Measurements from ENCODE around the gene ABI3BP. TPM values are rescaled to one million over a fixed set of nuclear protein-coding genes. Genes with fewer than 3 reads are reported as not detected.

ABI3BP gene
- total and polyA plus RNA-seq, 2 experiments from 2014 or later: 6.8 to 30.3 TPM

DNA sequence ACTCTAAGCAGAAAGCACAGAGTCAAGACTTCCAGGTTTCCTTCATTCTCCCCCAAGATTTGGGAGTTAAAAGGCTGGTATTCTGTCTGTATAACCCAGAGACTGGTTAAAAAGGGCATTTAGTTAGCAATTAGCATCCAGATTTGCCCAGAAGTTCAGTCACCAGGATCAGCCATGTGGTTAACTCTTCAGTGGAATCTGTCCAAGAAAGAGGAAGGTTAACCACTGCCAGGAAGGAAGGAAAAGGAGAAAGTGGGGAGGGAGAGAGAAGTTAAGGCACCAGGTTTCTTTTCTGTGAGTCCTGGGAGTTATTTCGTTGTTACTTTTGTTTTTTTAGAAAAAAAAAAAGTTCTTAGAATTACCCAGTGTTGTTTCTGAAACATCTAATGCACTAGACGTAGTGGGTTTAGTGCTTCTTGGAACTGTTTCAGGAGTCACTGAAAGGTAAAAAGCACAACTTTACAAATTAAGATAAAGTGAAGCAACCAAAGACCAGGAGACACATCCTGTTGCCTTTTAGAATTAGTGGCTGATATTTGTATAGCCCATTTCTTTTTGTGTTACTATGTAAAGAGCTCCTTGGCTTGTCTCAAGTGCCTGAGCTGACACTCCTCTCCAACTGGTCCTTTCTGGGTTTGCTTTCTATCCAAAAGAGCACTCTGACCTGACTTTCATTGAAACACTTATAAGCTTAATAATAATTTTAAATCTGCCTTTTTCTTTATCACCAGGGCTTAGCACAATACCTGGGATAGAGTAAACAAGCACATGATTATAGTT, 128.6 kb downstream of the ABI3BP start:
- no peak overlapping the region for H3K4me2 ChIP-seq (ENCODE audit: unreplicated experiment)
- no peaks in the 10 kb centered on the region for H3K27me3 ChIP-seq (replicated peaks; ENCODE audit: insufficient read depth)
- in situ Hi-C loops (cut with MboI): no loop called here
- no peaks in the 10 kb centered on the region for H3K36me3 ChIP-seq (ENCODE audit: low read depth)
- H4K20me1 ChIP-seq (ENCODE audit: insufficient read depth): no peaks in the 10 kb centered on the region
- H3K79me2 ChIP-seq (ENCODE audit: insufficient read depth): no peaks in the 10 kb centered on the region
- DNase-seq: no peak
- H3K4me3 ChIP-seq: no peak overlapping the region
- H3K9me2 ChIP-seq (ENCODE audit: insufficient read depth): no peaks in the 10 kb centered on the region
- no peak overlapping the region for H2AFZ ChIP-seq
- TF ChIP-seq EZH2phosphoT487 (IDR thresholded peaks at IDR 0.05; ENCODE audit: insufficient read depth, low read depth) (no peak), EZH2 (IDR thresholded peaks at IDR 0.05; ENCODE audit: insufficient read depth, poor library complexity, severe bottlenecking) (no peak)
- no peak overlapping the region for H3K9ac ChIP-seq
- no peak overlapping the region for H3K27ac ChIP-seq
- H3K9me3 ChIP-seq (ENCODE audit: low read depth): no peaks in the 10 kb centered on the region
- 86 to 88% methylated on average over 2 of the region's 2 CpGs for WGBS, 2 experiments (ENCODE audit: low coverage in 1 of 2, low lambda C conversion rate in 2 of 2, missing lambda C conversion rate in 2 of 2)
- H3F3A ChIP-seq (ENCODE audit: insufficient read depth): 0 out of 2 replicates have a peak, but pooled peaks cover 4% of the 10 kb centered on the region
- peaks cover 3% of the 10 kb centered on the region; the same call in 1 of the 2 replicates for H3K4me1 ChIP-seq (ENCODE audit: insufficient read depth)

DNA sequence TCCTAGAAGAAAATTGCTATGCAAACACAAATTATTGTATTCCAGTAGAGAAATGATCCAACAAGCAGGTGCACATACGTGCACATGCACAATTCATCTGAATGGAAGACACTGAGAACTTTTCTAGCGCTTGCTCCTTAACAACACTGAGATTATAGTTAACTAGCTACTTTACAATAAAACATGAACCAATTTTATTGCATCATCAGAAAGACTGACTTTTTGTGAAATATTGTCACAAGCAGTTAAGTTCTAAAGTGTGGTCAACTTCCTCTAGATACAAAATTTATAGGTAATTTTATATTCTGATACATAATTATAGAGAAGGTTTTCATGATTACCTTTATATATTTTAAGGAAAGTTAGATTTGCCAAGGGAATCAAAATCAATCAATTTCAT, 135.4 kb downstream of the ABI3BP start:
- Histone ChIP-seq H3K27ac (no peak overlapping the region), H2AFZ (no peak overlapping the region), H3K9me3 (ENCODE audit: low read depth) (no peaks in the 10 kb centered on the region), H3K4me2 (ENCODE audit: unreplicated experiment) (no peak overlapping the region), H3K36me3 (ENCODE audit: low read depth) (no peaks in the 10 kb centered on the region), H3K4me1 (ENCODE audit: insufficient read depth) (no peaks in the 10 kb centered on the region), H3F3A (ENCODE audit: insufficient read depth) (no peaks in the 10 kb centered on the region), H3K27me3 (replicated peaks; ENCODE audit: insufficient read depth) (no peaks in the 10 kb centered on the region), H3K4me3 (no peak overlapping the region), H4K20me1 (ENCODE audit: insufficient read depth) (no peaks in the 10 kb centered on the region), H3K9ac (no peak overlapping the region), H3K9me2 (ENCODE audit: insufficient read depth) (no peaks in the 10 kb centered on the region), H3K79me2 (ENCODE audit: insufficient read depth) (no peaks in the 10 kb centered on the region)
- in situ Hi-C loops (cut with MboI): no loop called here
- 92 to 94% methylated on average over 2 of the region's 2 CpGs for WGBS, 2 experiments (ENCODE audit: low coverage in 1 of 2, low lambda C conversion rate in 2 of 2, missing lambda C conversion rate in 2 of 2)
- TF ChIP-seq EZH2phosphoT487 (IDR thresholded peaks at IDR 0.05; ENCODE audit: insufficient read depth, low read depth) (no peak), EZH2 (IDR thresholded peaks at IDR 0.05; ENCODE audit: insufficient read depth, poor library complexity, severe bottlenecking) (no peak)
- no peak for DNase-seq

DNA sequence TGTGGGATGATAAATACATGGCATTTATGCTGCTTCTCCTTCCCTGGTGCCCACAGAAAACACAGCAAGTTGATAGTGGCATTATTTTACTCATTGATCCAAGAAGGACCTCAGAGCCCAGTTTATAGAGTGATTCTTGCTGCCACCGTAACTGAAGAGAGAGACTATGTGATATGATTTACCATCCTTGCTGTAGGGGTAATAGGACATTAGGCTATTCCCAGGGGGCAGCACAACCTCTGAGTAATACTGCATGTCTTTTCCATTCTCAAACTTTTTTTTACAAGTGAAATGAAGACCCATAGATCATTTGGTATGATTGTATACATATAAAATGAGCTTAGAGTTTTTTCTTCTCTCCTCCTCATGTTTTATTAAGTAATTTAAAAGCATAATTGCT, 136.4 kb downstream of the ABI3BP start:
- H4K20me1 ChIP-seq (ENCODE audit: insufficient read depth): no peaks in the 10 kb centered on the region
- no peak for DNase-seq
- H3K79me2 ChIP-seq (ENCODE audit: insufficient read depth): no peaks in the 10 kb centered on the region
- in situ Hi-C loops (cut with MboI): no loop called here
- H3F3A ChIP-seq (ENCODE audit: insufficient read depth): no peaks in the 10 kb centered on the region
- TF ChIP-seq EZH2phosphoT487 (IDR thresholded peaks at IDR 0.05; ENCODE audit: insufficient read depth, low read depth): no peak
- no peak for TF ChIP-seq EZH2 (IDR thresholded peaks at IDR 0.05; ENCODE audit: insufficient read depth, poor library complexity, severe bottlenecking)
- H3K9me2 ChIP-seq (ENCODE audit: insufficient read depth): no peaks in the 10 kb centered on the region
- H3K4me2 ChIP-seq (ENCODE audit: unreplicated experiment): no peak overlapping the region
- no peak overlapping the region for H3K9ac ChIP-seq
- no peaks in the 10 kb centered on the region for H3K27me3 ChIP-seq (replicated peaks; ENCODE audit: insufficient read depth)
- 100% methylated on average over 1 of the region's 1 CpG for WGBS, 2 experiments (ENCODE audit: low coverage in 1 of 2, low lambda C conversion rate in 2 of 2, missing lambda C conversion rate in 2 of 2)
- no peak overlapping the region for H3K4me3 ChIP-seq
- H3K4me1 ChIP-seq (ENCODE audit: insufficient read depth): no peaks in the 10 kb centered on the region
- no peak overlapping the region for H3K27ac ChIP-seq
- H3K9me3 ChIP-seq (ENCODE audit: low read depth): no peaks in the 10 kb centered on the region
- H3K36me3 ChIP-seq (ENCODE audit: low read depth): no peaks in the 10 kb centered on the region
- no peak overlapping the region for H2AFZ ChIP-seq

DNA sequence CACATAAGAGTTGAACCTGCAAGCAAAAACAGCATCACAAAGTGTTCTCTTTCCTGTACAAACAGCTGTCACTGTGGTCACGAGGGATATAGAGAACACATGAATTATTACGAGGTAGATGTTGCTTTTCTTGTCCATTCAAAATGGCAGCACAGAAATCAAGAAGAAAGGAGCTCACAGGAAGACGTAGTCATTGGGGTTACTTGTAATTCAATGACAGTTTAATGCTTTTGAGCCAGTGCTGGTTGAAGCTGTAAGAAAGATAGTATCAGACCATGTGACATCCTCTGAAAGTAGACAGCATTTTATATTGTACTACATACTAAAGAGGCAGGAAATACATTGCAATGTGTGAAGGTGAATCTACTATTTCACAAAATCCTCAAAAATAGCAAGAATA, 140.4 kb downstream of the ABI3BP start:
- H2AFZ ChIP-seq: no peak overlapping the region
- WGBS, 2 experiments (ENCODE audit: low coverage in 1 of 2, low lambda C conversion rate in 2 of 2, missing lambda C conversion rate in 2 of 2): 71 to 74% methylated on average over 3 of the region's 3 CpGs
- in situ Hi-C loops (cut with MboI): no loop called here
- H3K4me2 ChIP-seq (ENCODE audit: unreplicated experiment): no peak overlapping the region
- no peaks in the 10 kb centered on the region for H3K79me2 ChIP-seq (ENCODE audit: insufficient read depth)
- no peaks in the 10 kb centered on the region for H3K27me3 ChIP-seq (replicated peaks; ENCODE audit: insufficient read depth)
- H3K27ac ChIP-seq: no peak overlapping the region
- H3K9me2 ChIP-seq (ENCODE audit: insufficient read depth): no peaks in the 10 kb centered on the region
- no peaks in the 10 kb centered on the region for H3K36me3 ChIP-seq (ENCODE audit: low read depth)
- no peak overlapping the region for H3K9ac ChIP-seq
- no peaks in the 10 kb centered on the region for H3K4me1 ChIP-seq (ENCODE audit: insufficient read depth)
- DNase-seq: no peak
- no peaks in the 10 kb centered on the region for H4K20me1 ChIP-seq (ENCODE audit: insufficient read depth)
- H3F3A ChIP-seq (ENCODE audit: insufficient read depth): no peaks in the 10 kb centered on the region
- no peak overlapping the region for H3K4me3 ChIP-seq
- TF ChIP-seq EZH2 (IDR thresholded peaks at IDR 0.05; ENCODE audit: insufficient read depth, poor library complexity, severe bottlenecking) (no peak), EZH2phosphoT487 (IDR thresholded peaks at IDR 0.05; ENCODE audit: insufficient read depth, low read depth) (no peak)
- no peaks in the 10 kb centered on the region for H3K9me3 ChIP-seq (ENCODE audit: low read depth)

All from GM23248 (cell line).